Calu3 (cell line): ENCODE data around the gene AFF2. TPM values are rescaled to one million over a fixed set of nuclear protein-coding genes. Genes with fewer than 3 reads are reported as not detected.

Experiments
- BruUV-seq: library from RNA; stranded (reverse); fragments of 400-500 nt; replicated peaks from 2 replicates; lab custom pipeline; 2021; lab: Mats Ljungman, UMichigan
- CTCF ChIA-PET: fragments of 300-600 bp; sonication (Branson Sonifier 250); formaldehyde crosslinking; loops from one replicate; lab custom pipeline; 2022; ENCODE audit warnings: antibody characterized with exemption; lab: Charles Lee
- DNase-seq: peaks from one replicate; pipeline ENCODE4 v3.0.0; 2022
- H3K27ac Mint-ChIP-seq: one replicate; pipeline ENCODE4 v1.8.0; 2022; ENCODE audit warnings: mixed read lengths; ENCODE audit not compliant: unreplicated experiment
- H3K27me3 Mint-ChIP-seq: one replicate; pipeline ENCODE4 v1.8.0; 2022; ENCODE audit warnings: mixed read lengths; ENCODE audit not compliant: unreplicated experiment
- H3K36me3 Mint-ChIP-seq: one replicate; pipeline ENCODE4 v1.8.0; 2022; ENCODE audit warnings: mild to moderate bottlenecking, moderate library complexity, mixed read lengths; ENCODE audit not compliant: insufficient read depth, unreplicated experiment
- H3K4me1 Mint-ChIP-seq: one replicate; pipeline ENCODE4 v1.8.0; 2022; ENCODE audit warnings: mild to moderate bottlenecking, low read depth, mixed read lengths; ENCODE audit not compliant: unreplicated experiment
- H3K4me3 Mint-ChIP-seq: one replicate; pipeline ENCODE4 v1.8.0; 2022; ENCODE audit warnings: mild to moderate bottlenecking, low read depth, moderate library complexity, mixed read lengths; ENCODE audit not compliant: unreplicated experiment
- H3K9me3 Mint-ChIP-seq: one replicate; pipeline ENCODE4 v1.8.0; 2022; ENCODE audit warnings: low read depth, mixed read lengths; ENCODE audit not compliant: unreplicated experiment
- intact Hi-C: fragments of 100-400 bp; cut with micrococcal nuclease; formaldehyde crosslinking; loops from one replicate; pipeline ENCODE4 v1.10.0; 2022; ENCODE audit not compliant: unreplicated experiment
- total RNA-seq: library from RNA; stranded (reverse); gene quantifications from 2 replicates; pipeline ENCODE4 v1.2.3, GENCODE V29; 2022
- TF ChIP-seq, protein P1 (sequence below): fragments of 200-600 bp; IDR thresholded peaks from one replicate; pipeline ENCODE4 v1.8.0; 2022; ENCODE audit warnings: antibody characterized with exemption; ENCODE audit not compliant: unreplicated experiment

AFF2 gene
- total RNA-seq, 1 experiment from 2014 or later = 0.17 TPM

DNA sequence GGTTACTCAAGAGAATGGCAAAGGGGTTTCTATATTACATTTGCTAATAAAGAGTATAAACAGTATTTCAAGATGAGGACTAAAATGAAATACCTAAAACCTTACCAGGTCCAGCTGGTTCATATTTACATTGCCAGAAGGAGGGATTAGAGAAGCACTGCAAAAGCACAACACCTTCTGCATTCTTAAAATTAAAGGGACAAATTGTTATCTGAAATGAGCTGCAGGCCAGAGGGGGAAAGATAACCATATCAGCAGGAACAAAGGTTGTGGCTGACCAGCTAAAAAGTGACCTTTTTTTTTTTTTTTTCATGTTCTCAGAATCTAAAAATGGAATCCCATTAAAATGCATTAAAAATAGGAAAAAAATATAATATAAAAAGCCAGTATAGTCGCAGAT, 39.7 kb downstream of the AFF2 start:
- Mint-ChIP-seq H3K36me3 (no peaks in the 10 kb centered on the region), H3K27me3 (no peaks in the 10 kb centered on the region), H3K9me3 (no peaks in the 10 kb centered on the region), H3K27ac (no peak overlapping the region), H3K4me3 (no peak overlapping the region), H3K4me1 (no peaks in the 10 kb centered on the region)
- TF ChIP-seq, protein P1, sequence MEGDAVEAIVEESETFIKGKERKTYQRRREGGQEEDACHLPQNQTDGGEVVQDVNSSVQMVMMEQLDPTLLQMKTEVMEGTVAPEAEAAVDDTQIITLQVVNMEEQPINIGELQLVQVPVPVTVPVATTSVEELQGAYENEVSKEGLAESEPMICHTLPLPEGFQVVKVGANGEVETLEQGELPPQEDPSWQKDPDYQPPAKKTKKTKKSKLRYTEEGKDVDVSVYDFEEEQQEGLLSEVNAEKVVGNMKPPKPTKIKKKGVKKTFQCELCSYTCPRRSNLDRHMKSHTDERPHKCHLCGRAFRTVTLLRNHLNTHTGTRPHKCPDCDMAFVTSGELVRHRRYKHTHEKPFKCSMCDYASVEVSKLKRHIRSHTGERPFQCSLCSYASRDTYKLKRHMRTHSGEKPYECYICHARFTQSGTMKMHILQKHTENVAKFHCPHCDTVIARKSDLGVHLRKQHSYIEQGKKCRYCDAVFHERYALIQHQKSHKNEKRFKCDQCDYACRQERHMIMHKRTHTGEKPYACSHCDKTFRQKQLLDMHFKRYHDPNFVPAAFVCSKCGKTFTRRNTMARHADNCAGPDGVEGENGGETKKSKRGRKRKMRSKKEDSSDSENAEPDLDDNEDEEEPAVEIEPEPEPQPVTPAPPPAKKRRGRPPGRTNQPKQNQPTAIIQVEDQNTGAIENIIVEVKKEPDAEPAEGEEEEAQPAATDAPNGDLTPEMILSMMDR = no peak
- intact Hi-C loops = no loop called here
- no peak for DNase-seq
- no TSS peak for BruUV-seq
- CTCF ChIA-PET = no interaction called here

GRCh38 chrX:148540671-148541583, 40.5 kb downstream of the AFF2 start:
- H3K27ac Mint-ChIP-seq = no peak overlapping the region
- H3K4me3 Mint-ChIP-seq = no peak overlapping the region
- no TSS peak for BruUV-seq
- intact Hi-C loops = no loop called here
- CTCF ChIA-PET = no interaction called here
- no peak for DNase-seq
- H3K4me1 Mint-ChIP-seq = no peaks in the 10 kb centered on the region
- no peaks in the 10 kb centered on the region for H3K36me3 Mint-ChIP-seq
- no peaks in the 10 kb centered on the region for H3K9me3 Mint-ChIP-seq
- TF ChIP-seq, protein P1 = no peak
- no peaks in the 10 kb centered on the region for H3K27me3 Mint-ChIP-seq

GRCh38 chrX:148541584-148541940, 41.1 kb downstream of the AFF2 start:
- Mint-ChIP-seq H3K4me3 (no peak overlapping the region), H3K36me3 (no peaks in the 10 kb centered on the region), H3K4me1 (no peaks in the 10 kb centered on the region), H3K9me3 (no peaks in the 10 kb centered on the region), H3K27me3 (no peaks in the 10 kb centered on the region), H3K27ac (no peak overlapping the region)
- BruUV-seq = no TSS peak
- DNase-seq = no peak
- CTCF ChIA-PET = no interaction called here
- TF ChIP-seq, protein P1 = no peak
- intact Hi-C loops = no loop called here

- intact Hi-C loops = no loop called here
- DNase-seq = no peak
- no peaks in the 10 kb centered on the region for H3K9me3 Mint-ChIP-seq
- H3K27ac Mint-ChIP-seq = no peak overlapping the region
- H3K36me3 Mint-ChIP-seq = no peaks in the 10 kb centered on the region
- no peaks in the 10 kb centered on the region for H3K27me3 Mint-ChIP-seq
- H3K4me3 Mint-ChIP-seq = no peak overlapping the region
- no peaks in the 10 kb centered on the region for H3K4me1 Mint-ChIP-seq
- CTCF ChIA-PET = no interaction called here
- TF ChIP-seq, protein P1 = no peak
- BruUV-seq = no TSS peak
Measured at GRCh38 chrX:148542481-148543255, 42.3 kb downstream of the AFF2 start.
